GM10248 (cell line): ENCODE measurements around the gene ISYNA1.

Experiments used
- CTCF ChIA-PET: fragments of 300-600 bp; sonication (Branson Sonifier 250); formaldehyde crosslinking; extraction: SDS; loops from one replicate; lab custom pipeline; 2021; ENCODE audit warnings: antibody characterized with exemption; lab: Yijun Ruan, JAX
- POLR2A ChIA-PET: fragments of 350-650 bp; sonication (Branson Sonifier 250); formaldehyde crosslinking; extraction: SDS; loops from one replicate; lab custom pipeline; 2020; ENCODE audit warnings: antibody characterized with exemption; lab: Yijun Ruan, JAX
- DNase-seq: peaks from one replicate; pipeline ENCODE4 v3.0.0; 2012; ENCODE audit errors: extremely low spot score
- CTCF ChIP-seq: IDR thresholded peaks from 2 replicates; pipeline ENCODE4 v1.5.1; 2012; ENCODE audit warnings: mild to moderate bottlenecking, low read depth; ENCODE audit errors: extremely low read depth, missing control alignments, control extremely low read depth

Gene ISYNA1

GRCh38 chr19:18453269-18454024 is 15.5 kb upstream of the ISYNA1 start:
- TF ChIP-seq CTCF = no peak
- CTCF ChIA-PET = interaction anchor here (1.3 to 5.0 kb wide), 4 partner anchors 8 to 135 kb away, joined by 3 to 59 read pairs (median 4); partner anchors contain the start of gene REX1BD
- no peak for DNase-seq
- POLR2A ChIA-PET = no interaction called here

GRCh38 chr19:18452386-18452785 is 14.5 kb upstream of the ISYNA1 start:
- TF ChIP-seq CTCF = no peak
- ChIA-PET CTCF (interaction anchor here (0.9 to 5.0 kb wide), 7 partner anchors 9 to 395 kb away, joined by 3 to 59 read pairs (median 3); no protein-coding TSS in a partner anchor), POLR2A (no interaction called here)
- no peak for DNase-seq

- peak; percentile 98 for TF ChIP-seq CTCF
- ChIA-PET POLR2A (interaction anchor here (0.6 kb wide), 1 partner anchor 183 kb away, joined by 5 read pairs; no protein-coding TSS in a partner anchor), CTCF (interaction anchor here (0.6 to 5.0 kb wide), 36 partner anchors 8 to 537 kb away, joined by 3 to 59 read pairs (median 4); partner anchors contain the start of genes COPE, DDX49, ELL and FKBP8)
- peak; percentile 91 for DNase-seq
These were observed 13.3 kb upstream of the ISYNA1 start for GRCh38 chr19:18450931-18451836.

GRCh38 chr19:18450021-18450930 is 12.3 kb upstream of the ISYNA1 start:
- DNase-seq = no peak
- POLR2A ChIA-PET = no interaction called here
- no peak for TF ChIP-seq CTCF
- CTCF ChIA-PET = interaction anchor here (0.6 to 5.0 kb wide), 32 partner anchors 7 to 538 kb away, joined by 3 to 59 read pairs (median 4); partner anchors contain the start of genes COPE, DDX49, ELL and FKBP8

- no peak for DNase-seq
- CTCF ChIA-PET = interaction anchor here (1.3 to 5.0 kb wide), 10 partner anchors 10 to 450 kb away, joined by 3 to 59 read pairs (median 5); partner anchors contain the start of gene KXD1
- no peak for TF ChIP-seq CTCF
- POLR2A ChIA-PET = no interaction called here
These were observed 11.6 kb upstream of the ISYNA1 start for GRCh38 chr19:18449552-18449951.
